HG03460 (cell line): Measurements from ENCODE around the gene UGGT1.
"Not testable (repeated sequence)": the region's sequence is repeated elsewhere in the genome, so short reads cannot be mapped to it uniquely, and the experiment has no call there.

ENCODE experiments used
- ATAC-seq: cut with Tn5 transposase; IDR thresholded peaks from one replicate; pipeline ENCODE4 v1.9.1; 2021; ENCODE audit not compliant: unreplicated experiment

The UGGT1 gene

DNA sequence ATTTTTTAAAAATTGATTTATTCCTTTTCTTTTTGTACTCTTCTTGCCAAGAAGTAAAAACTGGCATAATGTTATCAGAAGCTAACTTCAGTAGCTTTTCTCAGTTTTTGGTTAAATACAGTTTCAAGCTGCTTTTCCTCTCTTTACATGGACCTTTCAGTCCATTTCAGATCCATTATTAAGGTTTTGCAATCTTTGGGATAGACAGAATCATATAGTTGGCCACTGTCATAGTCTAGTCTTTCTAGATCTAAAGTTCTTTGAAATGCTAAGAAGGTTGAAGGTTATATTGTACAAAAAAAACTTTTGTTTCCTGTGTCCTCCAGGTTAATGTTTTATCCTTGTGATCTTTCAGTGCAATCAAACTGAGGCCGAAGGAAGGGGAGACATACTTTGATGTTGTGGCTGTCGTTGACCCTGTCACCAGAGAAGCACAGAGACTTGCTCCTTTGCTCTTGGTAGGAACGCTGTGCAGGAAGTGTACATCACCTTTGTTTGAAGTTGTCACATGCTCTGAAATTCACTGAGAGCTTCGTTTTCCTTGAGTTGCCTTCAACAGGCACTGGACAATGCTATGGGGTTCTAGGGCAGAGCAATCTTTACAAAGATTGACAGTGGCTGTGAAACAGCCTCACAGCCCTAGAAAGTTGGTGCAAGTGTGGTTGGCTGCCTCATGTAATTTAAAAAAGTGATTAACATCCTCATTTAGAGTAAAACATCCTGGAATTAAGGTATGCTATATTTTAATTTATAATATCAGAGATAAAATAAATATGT, 79.1 kb downstream of the UGGT1 start:
- no peak for ATAC-seq

DNA sequence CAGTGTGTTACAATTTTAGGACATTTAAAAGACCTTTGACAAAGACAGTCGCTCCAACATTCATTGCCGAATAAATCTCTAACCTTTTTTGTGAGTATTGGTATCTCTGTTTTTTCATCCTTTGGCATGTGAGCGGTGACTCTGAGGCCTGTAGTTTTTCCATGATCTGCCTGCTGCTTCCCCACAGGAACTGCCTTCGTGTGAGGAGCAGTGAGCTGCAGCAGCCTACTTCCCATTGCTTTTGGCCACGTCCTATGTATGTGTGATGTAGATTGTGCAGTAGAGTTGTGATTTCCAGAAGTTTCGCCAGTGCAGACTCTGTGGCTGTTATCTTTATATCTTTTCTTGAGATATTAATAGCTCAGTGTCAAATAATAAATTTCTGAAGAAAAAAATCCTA, 79.8 kb downstream of the UGGT1 start:
- no peak for ATAC-seq

DNA sequence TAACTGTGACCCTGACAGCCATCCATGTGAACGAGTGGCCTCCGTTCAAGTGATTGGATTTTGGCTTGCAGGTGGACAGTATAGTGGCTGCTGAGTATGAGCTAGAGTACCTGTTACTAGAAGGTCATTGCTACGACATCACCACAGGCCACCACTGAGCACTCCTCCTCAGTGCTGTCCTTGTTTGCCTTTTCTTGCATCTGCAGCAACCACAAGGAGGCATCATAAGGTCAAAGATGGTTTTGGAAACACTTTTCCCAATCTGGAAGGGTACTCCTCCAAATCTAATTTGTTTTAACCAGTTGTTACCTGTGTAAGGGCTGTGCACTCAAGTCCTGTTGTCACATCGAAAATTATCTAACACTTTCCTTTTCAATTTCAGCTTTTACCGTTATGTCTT, 81.2 kb downstream of the UGGT1 start:
- no peak for ATAC-seq

- not testable (repeated sequence) for ATAC-seq
Observed at GRCh38 chr2:128174067-128174466, 83.1 kb downstream of the UGGT1 start.

- no peak for ATAC-seq
Observed at GRCh38 chr2:128177315-128177714, 86.3 kb downstream of the UGGT1 start.

DNA sequence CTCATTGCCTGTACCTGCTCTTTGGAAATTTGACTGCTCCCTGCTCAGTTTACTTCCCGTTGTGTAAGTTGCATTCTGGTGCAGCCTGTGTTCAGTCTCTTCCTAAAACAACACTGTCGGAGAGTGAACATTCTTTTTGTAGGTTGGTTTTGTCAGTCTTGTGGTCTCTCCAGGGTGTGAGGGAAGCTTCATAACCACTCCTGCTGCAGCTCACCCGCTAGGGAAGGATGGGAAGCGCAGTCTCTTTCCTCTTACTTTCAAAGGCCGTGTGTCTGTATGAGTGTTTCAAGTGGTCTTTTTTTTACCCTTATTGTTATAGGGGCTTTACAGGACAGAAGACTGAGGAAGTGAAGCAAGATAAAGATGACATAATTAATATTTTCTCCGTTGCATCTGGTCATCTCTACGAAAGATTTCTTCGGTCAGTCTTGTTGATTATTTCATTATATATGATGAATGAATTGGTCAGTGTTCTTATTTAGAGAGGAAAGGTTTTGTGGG, 87.2 kb downstream of the UGGT1 start:
- ATAC-seq, result no peak

DNA sequence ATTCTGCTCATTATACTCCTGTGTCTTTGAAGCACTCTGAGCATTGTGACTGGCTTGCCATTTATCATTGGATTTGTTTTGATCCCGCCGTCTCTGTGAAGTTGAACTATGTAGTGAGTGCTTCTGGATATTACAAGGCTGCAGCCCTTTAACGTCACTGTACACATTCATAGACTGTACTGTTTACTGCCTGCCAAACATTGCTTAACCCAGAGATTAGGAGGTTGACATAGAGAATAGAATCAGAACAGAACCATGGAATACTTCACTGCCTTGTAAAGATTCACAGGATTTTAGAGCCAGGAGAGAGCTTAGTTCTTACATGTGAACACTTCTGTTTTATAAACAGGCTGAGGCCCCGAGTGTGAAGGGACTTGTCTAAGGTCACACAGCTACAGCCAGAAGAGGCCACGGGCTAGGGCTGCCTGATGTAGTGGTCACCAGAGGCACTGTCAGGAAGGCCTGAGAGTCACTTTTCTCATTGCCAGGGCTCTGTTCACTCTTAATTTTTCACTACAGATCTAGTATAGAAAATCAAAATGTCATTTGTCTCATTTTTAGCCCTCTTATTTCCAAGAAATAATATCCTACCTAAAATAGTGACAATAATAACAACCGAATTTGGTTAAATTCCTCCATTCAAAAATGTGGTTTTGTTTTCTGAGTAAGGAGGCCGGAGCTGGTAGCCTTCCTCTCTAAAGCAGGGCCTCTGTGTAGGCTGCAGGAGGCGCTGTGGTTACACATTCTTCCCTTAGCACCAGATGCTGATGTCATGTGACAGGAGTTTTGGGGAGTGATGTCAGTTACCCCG, 87.9 kb downstream of the UGGT1 start:
- no peak for ATAC-seq

DNA sequence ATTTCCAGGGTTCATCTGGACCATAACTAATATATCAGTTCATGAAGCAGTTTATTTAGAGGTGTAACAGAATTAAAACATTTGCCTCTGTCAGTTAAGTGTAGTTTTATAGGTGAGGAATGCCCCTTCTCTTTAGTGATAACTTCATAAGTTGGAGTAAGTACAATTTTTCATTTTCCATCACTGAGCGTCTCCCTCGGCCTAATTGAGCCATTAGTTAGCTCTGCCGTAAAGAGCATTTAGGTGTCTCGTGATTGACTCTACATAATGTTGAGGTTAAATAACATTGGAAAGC, 88.4 kb downstream of the UGGT1 start:
- ATAC-seq, result no peak

DNA sequence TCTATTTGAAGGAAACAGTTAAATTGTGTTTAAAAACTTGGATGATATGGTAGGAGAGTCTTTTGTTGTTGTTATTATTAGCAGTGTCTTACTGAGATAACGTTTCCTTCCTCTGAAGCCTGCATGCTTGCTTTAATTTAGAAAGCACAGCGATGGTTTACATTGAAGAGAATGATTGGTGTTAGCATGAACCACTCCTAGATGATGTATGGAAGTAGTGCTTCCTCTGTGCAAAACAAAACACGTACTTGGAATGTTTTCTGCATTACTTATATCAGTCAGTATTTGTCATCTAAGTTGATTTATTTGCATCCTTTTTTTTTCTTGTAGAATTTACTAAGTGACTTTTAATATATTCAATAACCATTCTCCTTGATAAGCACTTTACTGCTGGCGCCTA, 89.0 kb downstream of the UGGT1 start:
- no peak for ATAC-seq

GRCh38 chr2:128185576-128185975, 94.6 kb downstream of the UGGT1 start:
- no peak for ATAC-seq

GRCh38 chr2:128187032-128187654, 96.1 kb downstream of the UGGT1 start:
- no peak for ATAC-seq

DNA sequence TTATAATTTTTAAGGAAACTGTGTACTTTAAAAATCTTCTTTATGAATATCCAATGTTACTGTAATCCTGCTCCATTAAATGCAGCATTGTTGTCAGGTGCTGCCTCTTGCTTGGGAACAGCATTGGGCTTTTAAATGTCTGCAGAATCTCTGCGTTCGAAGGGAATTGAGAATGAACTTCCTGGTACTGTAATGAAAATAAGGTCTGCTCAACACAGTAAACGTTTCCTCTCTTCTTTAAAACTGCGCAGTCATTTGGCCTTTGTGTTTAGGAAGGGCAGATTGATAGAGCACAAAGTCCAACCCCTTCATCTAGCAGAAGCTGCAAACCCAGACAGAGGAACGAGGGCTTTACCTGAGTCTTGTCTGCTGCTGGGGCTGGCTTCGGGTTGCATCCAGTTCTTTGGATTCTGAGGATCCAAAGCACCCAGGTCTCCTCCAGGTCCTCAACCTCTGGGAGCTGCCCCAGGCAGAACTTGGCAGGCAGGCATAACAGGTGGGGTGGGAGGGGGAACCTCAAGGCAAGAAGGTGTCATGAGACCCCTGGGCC, 104.5 kb downstream of the UGGT1 start:
- ATAC-seq, result no peak

- peak; percentile 25 for ATAC-seq
Observed at GRCh38 chr2:128196026-128196425, 105.0 kb downstream of the UGGT1 start.

GRCh38 chr2:128196471-128196931, 105.5 kb downstream of the UGGT1 start:
- ATAC-seq, result peak; percentile 76

GRCh38 chr2:128197059-128197458, 106.1 kb downstream of the UGGT1 start:
- ATAC-seq, result no peak

DNA sequence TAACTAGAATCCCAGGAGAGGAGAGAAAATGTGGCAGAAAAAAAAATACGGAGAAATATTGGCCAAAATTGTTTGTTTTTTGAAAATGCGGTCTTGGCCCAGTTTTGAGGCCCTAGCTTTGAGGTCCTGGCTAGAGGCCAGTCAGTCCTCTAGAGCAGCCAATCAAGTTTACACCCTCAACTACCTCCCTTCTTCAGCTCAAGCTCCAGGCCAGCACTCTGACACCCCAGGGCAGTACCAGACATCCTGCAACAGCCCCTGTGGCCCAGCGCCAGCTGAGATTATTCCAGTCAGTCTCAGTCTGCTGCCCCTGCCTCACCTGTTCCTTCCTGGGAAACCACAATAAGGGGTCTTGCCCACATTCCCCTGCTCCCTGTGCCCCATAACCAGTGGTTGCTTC, 107.7 kb downstream of the UGGT1 start:
- ATAC-seq, result no peak

GRCh38 chr2:128199141-128199540, 108.1 kb downstream of the UGGT1 start:
- ATAC-seq, result no peak

DNA sequence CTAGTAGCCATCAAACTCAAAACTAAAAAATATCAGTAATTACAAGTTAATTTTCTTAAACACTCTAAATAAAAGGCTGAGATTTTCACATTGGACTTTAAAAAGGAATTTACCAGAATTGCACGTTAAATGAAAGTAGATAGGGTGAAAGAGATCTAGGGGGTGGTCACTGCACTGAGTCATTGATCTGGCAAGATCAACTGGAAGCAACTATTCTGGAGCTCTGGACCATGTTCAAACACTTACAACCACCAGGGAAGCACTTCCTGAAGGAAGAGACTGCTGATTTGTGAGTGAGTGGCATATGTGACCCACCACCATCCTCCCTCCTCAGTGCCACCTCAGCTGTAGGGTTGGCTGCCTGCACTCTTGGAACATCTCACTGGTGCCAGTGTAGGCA, 111.8 kb downstream of the UGGT1 start:
- ATAC-seq, result no peak

DNA sequence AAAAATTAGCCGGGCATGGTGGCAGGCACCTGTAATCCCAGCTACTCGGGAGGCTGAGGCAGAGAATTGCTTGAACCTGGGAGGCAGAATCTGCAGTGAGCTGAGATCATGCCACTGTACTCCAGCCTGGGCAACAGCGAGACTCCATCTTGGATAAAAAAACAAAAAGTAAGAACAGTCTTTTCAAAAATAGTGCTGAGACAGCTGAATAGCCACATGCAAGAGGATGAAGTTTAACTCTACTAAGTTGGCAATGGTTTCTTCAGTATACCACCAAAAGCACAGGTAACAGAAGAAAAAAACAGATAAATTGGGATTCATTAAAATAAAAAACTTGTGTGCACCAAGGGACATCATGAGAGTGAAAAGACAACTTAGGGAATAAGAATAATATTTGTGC, 115.2 kb downstream of the UGGT1 start:
- no peak for ATAC-seq

GRCh38 chr2:128208023-128208422, 117.0 kb downstream of the UGGT1 start:
- ATAC-seq, result no peak

- ATAC-seq, result not testable (repeated sequence)
Observed at GRCh38 chr2:128208631-128209324, 117.8 kb downstream of the UGGT1 start.
